RWPE1 (cell line): Measurements from ENCODE around the gene RAB40C.
A peak's percentile ranks its signal among the peaks of the same experiment; 100 is the strongest.

Experiments
- CTCF ChIA-PET: fragments of 350-600 bp; sonication (Branson Sonifier 250); formaldehyde crosslinking; extraction: SDS; loops from one replicate; lab custom pipeline; 2021; lab: Yijun Ruan, JAX
- POLR2A ChIA-PET: fragments of 400-600 bp; formaldehyde crosslinking; extraction: SDS; loops from one replicate; lab custom pipeline; 2020; ENCODE audit warnings: antibody characterized with exemption; ENCODE audit not compliant: low non-redundant PET; lab: Yijun Ruan, JAX
- DNase-seq: peaks from one replicate; pipeline ENCODE4 v3.0.0; 2012; ENCODE audit warnings: low spot score
- H3K27ac ChIP-seq: fragments of 450-650 bp; 2 replicates; pipeline ENCODE4 v1.5.1; 2017
- CTCF ChIP-seq: fragments of 450-650 bp; conservative IDR thresholded peaks from 2 replicates; pipeline ENCODE4 v1.5.1; 2017; ENCODE audit warnings: low read depth, mild to moderate bottlenecking

Gene RAB40C

GRCh38 chr16:660132-660458 lies 70.2 kb downstream of the RAB40C start:
- CTCF ChIA-PET: interaction anchor here (1.0 to 1.5 kb wide), 2 partner anchors 12 to 70 kb away, joined by 3 to 9 read pairs; no protein-coding TSS in a partner anchor
- H3K27ac ChIP-seq: peak overlapping the region; percentile 75
- TF ChIP-seq CTCF: no peak
- no peak for DNase-seq
- POLR2A ChIA-PET: no interaction called here

DNA sequence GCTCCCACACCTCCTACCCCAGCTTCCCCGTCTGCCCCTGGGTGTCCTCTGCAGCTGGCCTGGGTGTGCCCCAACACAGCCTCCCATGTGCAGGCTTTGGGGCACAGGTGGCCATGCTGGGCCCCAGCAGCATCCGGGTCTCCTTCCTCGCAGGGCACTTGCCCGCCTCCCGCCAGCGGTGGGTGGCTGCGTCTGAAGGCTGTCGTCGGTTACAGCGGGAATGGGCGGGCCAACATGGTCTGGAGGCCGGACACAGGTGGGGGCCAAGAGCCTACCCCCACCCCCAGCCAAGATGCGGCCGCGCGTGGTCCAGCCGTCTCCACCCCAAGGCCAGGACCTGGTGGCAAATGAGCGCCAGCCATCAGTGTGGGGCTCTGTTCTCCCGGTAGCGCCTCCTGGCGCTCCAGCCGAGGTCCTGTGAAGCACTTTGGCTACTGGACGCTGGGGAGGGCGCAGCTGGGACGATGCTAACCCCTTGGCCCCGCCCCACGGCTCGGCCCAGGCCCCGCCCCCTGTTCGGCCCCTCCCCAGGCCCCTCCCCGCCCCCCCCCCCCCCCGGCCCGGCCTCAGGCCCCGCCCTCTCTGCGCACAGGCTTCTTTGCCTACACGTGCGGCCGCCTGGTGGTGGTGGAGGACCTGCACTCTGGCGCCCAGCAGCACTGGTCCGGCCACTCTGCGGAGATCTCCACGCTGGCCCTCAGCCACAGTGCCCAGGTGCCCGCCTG lies 70.8 kb downstream of the RAB40C start:
- peak overlapping the region; percentile 75 for H3K27ac ChIP-seq

DNA sequence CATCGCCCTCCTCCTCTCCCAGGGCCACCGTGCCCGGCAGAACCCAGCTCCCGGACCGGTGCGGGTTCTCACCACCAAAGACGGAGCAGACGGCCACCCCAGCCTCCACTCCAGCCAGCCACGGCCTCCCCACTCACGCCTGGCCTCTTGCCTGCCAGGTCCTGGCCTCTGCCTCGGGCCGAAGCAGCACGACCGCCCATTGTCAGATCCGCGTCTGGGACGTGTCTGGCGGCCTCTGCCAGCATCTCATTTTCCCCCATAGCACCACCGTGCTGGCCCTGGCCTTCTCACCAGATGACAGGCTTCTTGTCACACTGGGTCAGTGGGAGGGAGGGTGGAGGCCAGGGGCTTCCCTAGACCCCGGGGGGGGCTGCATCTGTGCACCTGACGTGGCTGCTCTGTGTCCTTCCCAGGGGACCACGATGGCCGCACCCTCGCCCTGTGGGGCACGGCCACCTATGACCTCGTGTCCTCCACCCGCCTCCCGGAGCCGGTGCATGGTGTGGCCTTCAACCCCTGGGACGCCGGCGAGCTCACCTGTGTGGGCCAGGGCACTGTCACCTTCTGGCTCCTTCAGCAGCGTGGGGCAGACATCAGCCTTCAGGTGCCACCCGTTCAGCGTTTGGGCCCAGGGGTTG lies 71.4 kb downstream of the RAB40C start:
- peak overlapping the region; percentile 75 for H3K27ac ChIP-seq
- DNase-seq: no peak
- POLR2A ChIA-PET: no interaction called here
- TF ChIP-seq CTCF: no peak
- CTCF ChIA-PET: interaction anchor here (0.6 to 1.5 kb wide), 7 partner anchors 13 to 106 kb away, joined by 3 to 9 read pairs (median 4); partner anchors contain the start of gene STUB1

More for the DNA sequence above, 70.8 kb downstream of the RAB40C start:
- CTCF ChIA-PET: interaction anchor here (0.6 to 1.5 kb wide), 7 partner anchors 13 to 105 kb away, joined by 3 to 9 read pairs (median 4); partner anchors contain the start of gene STUB1
- peak; percentile 42 for TF ChIP-seq CTCF
- peak; percentile 87 for DNase-seq
- POLR2A ChIA-PET: no interaction called here

- DNase-seq: no peak
- CTCF ChIA-PET: interaction anchor here (0.6 to 1.2 kb wide), 3 partner anchors 14 to 24 kb away, joined by 3 to 4 read pairs (median 3); no protein-coding TSS in a partner anchor
- POLR2A ChIA-PET: no interaction called here
- no peak for TF ChIP-seq CTCF
- peak overlapping the region; percentile 75 for H3K27ac ChIP-seq
Measured at GRCh38 chr16:662095-662494, 72.2 kb downstream of the RAB40C start.

DNA sequence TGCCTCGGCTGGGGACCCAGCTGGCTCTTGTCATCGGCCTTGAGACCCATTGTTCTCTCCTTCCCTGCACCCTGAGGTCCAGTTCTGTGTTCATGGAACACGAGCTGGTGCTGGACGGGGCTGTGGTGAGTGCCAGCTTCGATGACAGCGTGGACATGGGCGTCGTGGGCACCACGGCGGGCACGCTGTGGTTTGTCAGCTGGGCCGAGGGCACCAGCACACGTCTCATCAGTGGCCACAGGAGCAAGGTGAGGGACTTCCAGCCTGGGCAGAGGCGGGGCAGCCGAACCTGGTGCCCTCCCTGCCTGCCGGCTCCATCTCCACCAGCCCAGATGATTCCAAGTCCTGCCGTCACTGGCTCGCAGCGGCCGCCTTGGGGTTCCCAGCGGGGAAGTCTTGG lies 72.7 kb downstream of the RAB40C start:
- no peak for TF ChIP-seq CTCF
- ChIA-PET POLR2A (interaction anchor here (0.7 kb wide), 1 partner anchor 16 kb away, joined by 3 read pairs; no protein-coding TSS in a partner anchor), CTCF (interaction anchor here (0.6 to 1.2 kb wide), 3 partner anchors 15 to 25 kb away, joined by 3 to 4 read pairs (median 3); no protein-coding TSS in a partner anchor)
- no peak for DNase-seq
- H3K27ac ChIP-seq: peak overlapping the region; percentile 75

GRCh38 chr16:666572-666971 lies 76.7 kb downstream of the RAB40C start:
- DNase-seq: no peak
- peak overlapping the region; percentile 94 for H3K27ac ChIP-seq
- TF ChIP-seq CTCF: no peak
- CTCF ChIA-PET: interaction anchor here (1.3 kb wide), 1 partner anchor 9 kb away, joined by 6 read pairs; no protein-coding TSS in a partner anchor
- POLR2A ChIA-PET: no interaction called here
